ENCODE results near the gene SIGLEC9. TPM values are rescaled to one million over a fixed set of nuclear protein-coding genes. Genes with fewer than 3 reads are reported as not detected.

SIGLEC9 gene
- total RNA-seq, 2 experiments from 2014 or later: 0.26 TPM; not detected in 1

GRCh38 chr19:51101171-51101865, 23.4 kb upstream of the SIGLEC9 start:
- Mint-ChIP-seq H3K9me3 (ENCODE audit: low read depth) (no peaks in the 10 kb centered on the region), H3K27ac (no peak overlapping the region), H3K36me3 (peaks cover 22% of the 10 kb centered on the region), H3K4me3 (no peak overlapping the region), H3K4me1 (peaks cover 26% of the 10 kb centered on the region), H3K27me3 (no peaks in the 10 kb centered on the region)
- CTCF ChIA-PET: interaction anchor here (0.7 to 1.7 kb wide), 3 partner anchors 58 to 179 kb away, joined by 3 to 6 read pairs (median 3); no protein-coding TSS in a partner anchor
- no peak for DNase-seq
- ATAC-seq: no peak

- CTCF ChIA-PET: no interaction called here
Observed at GRCh38 chr19:51102991-51103390, 21.7 kb upstream of the SIGLEC9 start.

GRCh38 chr19:51103926-51104341, 20.8 kb upstream of the SIGLEC9 start:
- Mint-ChIP-seq H3K9me3 (ENCODE audit: low read depth) (no peaks in the 10 kb centered on the region), H3K4me1 (peaks cover 30% of the 10 kb centered on the region), H3K27me3 (no peaks in the 10 kb centered on the region), H3K36me3 (peaks cover 16% of the 10 kb centered on the region), H3K4me3 (no peak overlapping the region), H3K27ac (no peak overlapping the region)
- no peak for ATAC-seq
- no peak for DNase-seq
- CTCF ChIA-PET: interaction anchor here (0.6 kb wide), 1 partner anchor 9 kb away, joined by 3 read pairs; no protein-coding TSS in a partner anchor

More at GRCh38 chr19:51102991-51103390, 21.7 kb upstream of the SIGLEC9 start:
- no peak overlapping the region for H3K27ac Mint-ChIP-seq
- peaks cover 19% of the 10 kb centered on the region for H3K36me3 Mint-ChIP-seq
- H3K9me3 Mint-ChIP-seq (ENCODE audit: low read depth): no peaks in the 10 kb centered on the region
- H3K4me3 Mint-ChIP-seq: no peak overlapping the region
- no peaks in the 10 kb centered on the region for H3K27me3 Mint-ChIP-seq
- peaks cover 25% of the 10 kb centered on the region for H3K4me1 Mint-ChIP-seq
- ATAC-seq (no peak), DNase-seq (no peak)

- Mint-ChIP-seq H3K27me3 (peaks cover 4% of the 10 kb centered on the region), H3K27ac (peak overlapping the region; percentile 89), H3K4me3 (peak overlapping the region; percentile 93), H3K9me3 (ENCODE audit: low read depth) (no peaks in the 10 kb centered on the region), H3K36me3 (peaks cover 12% of the 10 kb centered on the region), H3K4me1 (peaks cover 29% of the 10 kb centered on the region)
- peak; percentile 2 for ATAC-seq
- CTCF ChIA-PET: interaction anchor here (1.1 to 2.6 kb wide), 3 partner anchors 13 to 51 kb away, joined by 3 to 6 read pairs (median 4); no protein-coding TSS in a partner anchor
- no peak for DNase-seq
Observed at GRCh38 chr19:51107406-51108065, 17.2 kb upstream of the SIGLEC9 start.

- H3K27ac Mint-ChIP-seq: peak within 1 kb of the TSS; percentile 89
- H3K36me3 Mint-ChIP-seq: peaks cover 8% of the 10 kb centered on the region
- H3K4me3 Mint-ChIP-seq: peak within 1 kb of the TSS; percentile 93
- CTCF ChIA-PET: interaction anchor here (1.1 to 2.6 kb wide), 3 partner anchors 13 to 50 kb away, joined by 3 to 6 read pairs (median 4); no protein-coding TSS in a partner anchor
- H3K27me3 Mint-ChIP-seq: peaks cover 4% of the 10 kb centered on the region
- peaks cover 26% of the 10 kb centered on the region for H3K4me1 Mint-ChIP-seq
- DNase-seq (peak; percentile 100), ATAC-seq (peak; percentile 98)
- H3K9me3 Mint-ChIP-seq (ENCODE audit: low read depth): no peaks in the 10 kb centered on the region
Observed at GRCh38 chr19:51108066-51108804, 16.5 kb upstream of the SIGLEC9 start, which contains the start of gene CTU1. Gene CTU1 (minus strand): TSS chr19:51108409. CDS start chr19:51104569, 3,840 bp downstream.

- CTCF ChIA-PET: interaction anchor here (2.6 kb wide), 1 partner anchor 50 kb away, joined by 6 read pairs; no protein-coding TSS in a partner anchor
- Mint-ChIP-seq H3K27me3 (peaks cover 4% of the 10 kb centered on the region), H3K4me3 (peak overlapping the region; percentile 93), H3K36me3 (peaks cover 3% of the 10 kb centered on the region), H3K4me1 (peaks cover 24% of the 10 kb centered on the region), H3K9me3 (ENCODE audit: low read depth) (no peaks in the 10 kb centered on the region), H3K27ac (peak overlapping the region; percentile 89)
- peak; percentile 46 for ATAC-seq
- no peak for DNase-seq
Observed at GRCh38 chr19:51108805-51109146, 15.9 kb upstream of the SIGLEC9 start.

GRCh38 chr19:51110666-51110971, 14.1 kb upstream of the SIGLEC9 start:
- DNase-seq (no peak), ATAC-seq (no peak)
- Mint-ChIP-seq H3K4me3 (no peak overlapping the region), H3K9me3 (ENCODE audit: low read depth) (no peaks in the 10 kb centered on the region), H3K36me3 (no peaks in the 10 kb centered on the region), H3K4me1 (peaks cover 41% of the 10 kb centered on the region), H3K27me3 (peaks cover 13% of the 10 kb centered on the region), H3K27ac (no peak overlapping the region)
- CTCF ChIA-PET: interaction anchor here (0.9 to 1.5 kb wide), 2 partner anchors 9 to 48 kb away, joined by 3 read pairs; no protein-coding TSS in a partner anchor

GRCh38 chr19:51111606-51112005, 13.1 kb upstream of the SIGLEC9 start:
- H3K4me1 Mint-ChIP-seq: peaks cover 44% of the 10 kb centered on the region
- no peak overlapping the region for H3K4me3 Mint-ChIP-seq
- ATAC-seq: no peak
- peaks cover 22% of the 10 kb centered on the region for H3K27me3 Mint-ChIP-seq
- DNase-seq: no peak
- no peak overlapping the region for H3K27ac Mint-ChIP-seq
- no peaks in the 10 kb centered on the region for H3K9me3 Mint-ChIP-seq (ENCODE audit: low read depth)
- no peaks in the 10 kb centered on the region for H3K36me3 Mint-ChIP-seq
- CTCF ChIA-PET: no interaction called here

- H3K27me3 Mint-ChIP-seq: peaks cover 47% of the 10 kb centered on the region
- DNase-seq: peak; percentile 62
- no peaks in the 10 kb centered on the region for H3K36me3 Mint-ChIP-seq
- peak overlapping the region; percentile 61 for H3K27ac Mint-ChIP-seq
- H3K4me3 Mint-ChIP-seq: no peak overlapping the region
- CTCF ChIA-PET: interaction anchor here (1.0 to 2.4 kb wide), 5 partner anchors 18 to 225 kb away, joined by 3 to 11 read pairs (median 4); no protein-coding TSS in a partner anchor
- no peaks in the 10 kb centered on the region for H3K9me3 Mint-ChIP-seq (ENCODE audit: low read depth)
- ATAC-seq: peak; percentile 86
- peaks cover 38% of the 10 kb centered on the region for H3K4me1 Mint-ChIP-seq
Observed at GRCh38 chr19:51114087-51114729, 10.5 kb upstream of the SIGLEC9 start.

- Mint-ChIP-seq H3K9me3 (ENCODE audit: low read depth) (no peaks in the 10 kb centered on the region), H3K27ac (no peak overlapping the region), H3K4me3 (no peak overlapping the region), H3K4me1 (peaks cover 34% of the 10 kb centered on the region), H3K27me3 (peaks cover 54% of the 10 kb centered on the region), H3K36me3 (no peaks in the 10 kb centered on the region)
- no peak for ATAC-seq
- DNase-seq: peak; percentile 57
- CTCF ChIA-PET: no interaction called here
Observed at GRCh38 chr19:51116736-51117286, 7.9 kb upstream of the SIGLEC9 start.

- H3K4me1 Mint-ChIP-seq: peaks cover 54% of the 10 kb centered on the region
Observed at GRCh38 chr19:51119101-51119500, 5.6 kb upstream of the SIGLEC9 start.

GRCh38 chr19:51119611-51120010, 5.1 kb upstream of the SIGLEC9 start:
- no peaks in the 10 kb centered on the region for H3K9me3 Mint-ChIP-seq (ENCODE audit: low read depth)
- H3K4me3 Mint-ChIP-seq: no peak overlapping the region
- peaks cover 53% of the 10 kb centered on the region for H3K4me1 Mint-ChIP-seq
- H3K36me3 Mint-ChIP-seq: no peaks in the 10 kb centered on the region
- peaks cover 52% of the 10 kb centered on the region for H3K27me3 Mint-ChIP-seq
- H3K27ac Mint-ChIP-seq: no peak overlapping the region
- CTCF ChIA-PET: interaction anchor here (0.7 to 1.1 kb wide), 2 partner anchors 10 to 16 kb away, joined by 3 read pairs; no protein-coding TSS in a partner anchor
- ATAC-seq (no peak), DNase-seq (no peak)

More at GRCh38 chr19:51119101-51119500, 5.6 kb upstream of the SIGLEC9 start:
- Mint-ChIP-seq H3K36me3 (no peaks in the 10 kb centered on the region), H3K27me3 (peaks cover 52% of the 10 kb centered on the region), H3K27ac (no peak overlapping the region), H3K4me3 (no peak overlapping the region), H3K9me3 (ENCODE audit: low read depth) (no peaks in the 10 kb centered on the region)
- no peak for DNase-seq
- CTCF ChIA-PET: no interaction called here
- no peak for ATAC-seq

Measured in activated CD8-positive, alpha-beta memory T cell treated with anti-CD3 and anti-CD28 coated beads, Interleukin-2, amount 10 ng/mL, durations not matched to agents 7 days and 5 days (primary cell).